Measurements from ENCODE around the gene NR1H4. TPM values are rescaled to one million over a fixed set of nuclear protein-coding genes. Genes with fewer than 3 reads are reported as not detected.

The NR1H4 gene
- total and polyA plus RNA-seq, 2 of the 8 experiments (the other 6 are each of a cell fraction or from before 2014, with no cell fraction given) = not detected

DNA sequence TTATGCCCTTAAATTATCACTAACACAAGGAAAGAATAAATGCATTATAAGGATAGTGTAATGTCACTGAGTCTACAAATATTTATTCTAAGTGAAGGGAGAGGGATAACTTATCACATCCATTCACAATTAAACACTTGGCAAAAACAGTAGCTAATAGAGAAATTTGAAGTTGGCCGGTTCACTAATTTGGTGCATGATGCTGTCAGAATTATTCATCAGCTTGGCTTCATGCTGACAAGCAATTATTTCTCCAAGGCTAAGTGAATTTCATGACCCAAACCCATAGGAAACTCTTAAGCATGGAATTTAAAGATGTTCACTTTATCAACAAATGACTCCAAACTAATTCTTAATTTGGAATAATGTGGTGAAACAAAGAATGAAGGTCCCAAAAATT, 25.0 kb upstream of the NR1H4 start (continued):
- TF ChIP-seq CHD1 (IDR thresholded peaks at IDR 0.05; ENCODE audit: low read depth, low read length) (no peak), BACH1 (IDR thresholded peaks at IDR 0.05; ENCODE audit: low read length) (no peak), EGR1 (IDR thresholded peaks at IDR 0.05; ENCODE audit: borderline replicate concordance, low read depth, low read length) (no peak)

Data from H1 (cell line).